IPS-20b (cell line): ENCODE data around the gene NR2F2.
A peak's percentile ranks its signal among the peaks of the same experiment; 100 is the strongest.

Experiments used
- H3K27ac ChIP-seq: one replicate; pipeline ENCODE4 v1.5.1; 2013; ENCODE audit warnings: low read length
- H3K27me3 ChIP-seq: 2 replicates; pipeline ENCODE4 v1.6.1; 2013; ENCODE audit warnings: mild to moderate bottlenecking, low read length, inconsistent platforms; ENCODE audit not compliant: insufficient read depth
- H3K36me3 ChIP-seq: 2 replicates; pipeline ENCODE4 v1.6.1; 2013; ENCODE audit warnings: low read depth, mild to moderate bottlenecking, inconsistent platforms, low read length, moderate library complexity; ENCODE audit not compliant: insufficient read depth
- H3K4me1 ChIP-seq: 2 replicates; pipeline ENCODE4 v1.6.1; 2013; ENCODE audit warnings: mild to moderate bottlenecking, control low read depth, inconsistent platforms, low read length, moderate library complexity; ENCODE audit not compliant: insufficient read depth
- H3K4me3 ChIP-seq: 2 replicates; pipeline ENCODE4 v1.5.1; 2013; ENCODE audit warnings: mild to moderate bottlenecking, low read length, inconsistent platforms
- H3K9ac ChIP-seq: 2 replicates; pipeline ENCODE4 v1.6.1; 2013; ENCODE audit warnings: low read depth, mild to moderate bottlenecking, inconsistent platforms, low read length, moderate library complexity
- H3K9me3 ChIP-seq: 2 replicates; pipeline ENCODE4 v1.6.1; 2013; ENCODE audit warnings: mild to moderate bottlenecking, low read depth, low read length, inconsistent platforms; ENCODE audit not compliant: insufficient read depth

Gene NR2F2

GRCh38 chr15:96334705-96335410 is 4.4 kb downstream of the NR2F2 start:
- no peak overlapping the region for H3K27ac ChIP-seq
- peaks cover 33% of the 10 kb centered on the region for H3K4me1 ChIP-seq
- H3K9me3 ChIP-seq = no peaks in the 10 kb centered on the region; the same call in 1 of the 2 replicates
- H3K9ac ChIP-seq = no peak overlapping the region
- H3K27me3 ChIP-seq = peaks cover 95% of the 10 kb centered on the region
- H3K4me3 ChIP-seq = peak overlapping the region; percentile 47; the same call in 1 of the 2 replicates
- no peaks in the 10 kb centered on the region for H3K36me3 ChIP-seq

GRCh38 chr15:96335411-96336024 is 5.0 kb downstream of the NR2F2 start:
- Histone ChIP-seq H3K4me3 (peak overlapping the region; percentile 47; the same call in 1 of the 2 replicates), H3K4me1 (peaks cover 37% of the 10 kb centered on the region), H3K9ac (no peak overlapping the region), H3K27me3 (peaks cover 98% of the 10 kb centered on the region), H3K27ac (no peak overlapping the region), H3K36me3 (no peaks in the 10 kb centered on the region), H3K9me3 (no peaks in the 10 kb centered on the region; the same call in 1 of the 2 replicates)

GRCh38 chr15:96336108-96336595 is 5.7 kb downstream of the NR2F2 start:
- Histone ChIP-seq H3K27me3 (peaks cover 97% of the 10 kb centered on the region), H3K4me3 (peak overlapping the region; percentile 47), H3K4me1 (peaks cover 37% of the 10 kb centered on the region), H3K36me3 (no peaks in the 10 kb centered on the region), H3K9me3 (no peaks in the 10 kb centered on the region; the same call in 1 of the 2 replicates), H3K9ac (no peak overlapping the region), H3K27ac (no peak overlapping the region)

- no peaks in the 10 kb centered on the region for H3K9me3 ChIP-seq
- no peak overlapping the region for H3K9ac ChIP-seq
- H3K27ac ChIP-seq = no peak overlapping the region
- peak overlapping the region; percentile 47 for H3K4me3 ChIP-seq
- H3K36me3 ChIP-seq = no peaks in the 10 kb centered on the region
- peaks cover 37% of the 10 kb centered on the region for H3K4me1 ChIP-seq
- H3K27me3 ChIP-seq = peaks cover 97% of the 10 kb centered on the region
These were observed 6.3 kb downstream of the NR2F2 start for GRCh38 chr15:96336596-96337364.

GRCh38 chr15:96337365-96338023 is 7.0 kb downstream of the NR2F2 start:
- Histone ChIP-seq H3K9ac (no peak overlapping the region), H3K27me3 (peaks cover 97% of the 10 kb centered on the region), H3K4me1 (peaks cover 37% of the 10 kb centered on the region), H3K27ac (no peak overlapping the region), H3K4me3 (peak overlapping the region; percentile 47; the same call in 1 of the 2 replicates), H3K9me3 (no peaks in the 10 kb centered on the region), H3K36me3 (no peaks in the 10 kb centered on the region)

GRCh38 chr15:96338074-96338765 is 7.7 kb downstream of the NR2F2 start:
- Histone ChIP-seq H3K9me3 (no peaks in the 10 kb centered on the region), H3K4me1 (peaks cover 37% of the 10 kb centered on the region), H3K9ac (no peak overlapping the region), H3K4me3 (no peak overlapping the region), H3K27ac (no peak overlapping the region), H3K27me3 (peaks cover 97% of the 10 kb centered on the region), H3K36me3 (no peaks in the 10 kb centered on the region)

- peaks cover 37% of the 10 kb centered on the region for H3K4me1 ChIP-seq
- no peaks in the 10 kb centered on the region for H3K36me3 ChIP-seq
- peak overlapping the region; percentile 56; the same call in 1 of the 2 replicates for H3K4me3 ChIP-seq
- no peak overlapping the region for H3K9ac ChIP-seq
- no peaks in the 10 kb centered on the region; the same call in 1 of the 2 replicates for H3K9me3 ChIP-seq
- no peak overlapping the region for H3K27ac ChIP-seq
- peaks cover 97% of the 10 kb centered on the region for H3K27me3 ChIP-seq
These were observed 8.5 kb downstream of the NR2F2 start for GRCh38 chr15:96338766-96339618.

GRCh38 chr15:96339619-96340347 is 9.3 kb downstream of the NR2F2 start:
- Histone ChIP-seq H3K4me3 (peak overlapping the region; percentile 56), H3K9ac (no peak overlapping the region), H3K4me1 (peaks cover 37% of the 10 kb centered on the region), H3K27ac (no peak overlapping the region), H3K9me3 (no peaks in the 10 kb centered on the region; the same call in 1 of the 2 replicates), H3K27me3 (peaks cover 97% of the 10 kb centered on the region), H3K36me3 (no peaks in the 10 kb centered on the region)

GRCh38 chr15:96340348-96340597 is 9.8 kb downstream of the NR2F2 start:
- Histone ChIP-seq H3K36me3 (no peaks in the 10 kb centered on the region), H3K9me3 (no peaks in the 10 kb centered on the region; the same call in 1 of the 2 replicates), H3K27me3 (peaks cover 97% of the 10 kb centered on the region), H3K4me3 (peak overlapping the region; percentile 56), H3K4me1 (peaks cover 37% of the 10 kb centered on the region), H3K27ac (no peak overlapping the region), H3K9ac (no peak overlapping the region)
